ENCODE measurements around the gene LSM7.

GRCh38 chr19:2343289-2343982 is 15.1 kb upstream of the LSM7 start:
- no peak for TF ChIP-seq POLR2A (IDR thresholded peaks at IDR 0.05)
- TF ChIP-seq, protein P1, sequence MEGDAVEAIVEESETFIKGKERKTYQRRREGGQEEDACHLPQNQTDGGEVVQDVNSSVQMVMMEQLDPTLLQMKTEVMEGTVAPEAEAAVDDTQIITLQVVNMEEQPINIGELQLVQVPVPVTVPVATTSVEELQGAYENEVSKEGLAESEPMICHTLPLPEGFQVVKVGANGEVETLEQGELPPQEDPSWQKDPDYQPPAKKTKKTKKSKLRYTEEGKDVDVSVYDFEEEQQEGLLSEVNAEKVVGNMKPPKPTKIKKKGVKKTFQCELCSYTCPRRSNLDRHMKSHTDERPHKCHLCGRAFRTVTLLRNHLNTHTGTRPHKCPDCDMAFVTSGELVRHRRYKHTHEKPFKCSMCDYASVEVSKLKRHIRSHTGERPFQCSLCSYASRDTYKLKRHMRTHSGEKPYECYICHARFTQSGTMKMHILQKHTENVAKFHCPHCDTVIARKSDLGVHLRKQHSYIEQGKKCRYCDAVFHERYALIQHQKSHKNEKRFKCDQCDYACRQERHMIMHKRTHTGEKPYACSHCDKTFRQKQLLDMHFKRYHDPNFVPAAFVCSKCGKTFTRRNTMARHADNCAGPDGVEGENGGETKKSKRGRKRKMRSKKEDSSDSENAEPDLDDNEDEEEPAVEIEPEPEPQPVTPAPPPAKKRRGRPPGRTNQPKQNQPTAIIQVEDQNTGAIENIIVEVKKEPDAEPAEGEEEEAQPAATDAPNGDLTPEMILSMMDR (IDR thresholded peaks at IDR 0.05), result no peak
